ENCODE measurements around the gene RUFY2. TPM values are rescaled to one million over a fixed set of nuclear protein-coding genes. Genes with fewer than 3 reads are reported as not detected.

The RUFY2 gene
- total and polyA plus RNA-seq, 10 donors, result 4.5 to 33.1 (median 22.1) TPM

- Histone ChIP-seq H3K4me1 (peaks cover 0 to 31% (median 8%) of the 10 kb centered on the region in 6 donors), H3K9me3 (no peaks in the 10 kb centered on the region), H3K36me3 (peaks cover 0 to 96% (median 77%) of the 10 kb centered on the region in 6 donors), H3K4me3 (no peak overlapping the region), H3K27ac (no peak overlapping the region), H3K27me3 (replicated peaks in 1 of 7) (no peaks in the 10 kb centered on the region)
- TF ChIP-seq POLR2AphosphoS5 (IDR thresholded peaks at IDR 0.05), result no peak
- TF ChIP-seq POLR2A (IDR thresholded peaks at IDR 0.05), result no peak
- no peak for TF ChIP-seq CTCF (IDR thresholded peaks at IDR 0.05 in 8 of 11, conservative IDR thresholded peaks at IDR 0.05 in 3 of 11)
- DNase-seq, result no peak
- intact Hi-C loops (cut with DNase I; ENCODE audit: low total_unique reads), result no loop called here
- WGBS, 5 donors, result 90 to 95% (median 93%) methylated on average over 3 of the region's 3 CpGs
These were observed 64.1 kb downstream of the RUFY2 start for GRCh38 chr10:68342909-68343516.

GRCh38 chr10:68340358-68341080, 66.6 kb downstream of the RUFY2 start:
- H3K36me3 ChIP-seq, result peaks cover 0 to 87% (median 71%) of the 10 kb centered on the region in 6 donors
- H3K27ac ChIP-seq, result no peak overlapping the region
- WGBS, 5 donors, result 94 to 96% (median 94%) methylated on average over 8 of the region's 8 CpGs
- no peaks in the 10 kb centered on the region for H3K9me3 ChIP-seq
- peaks cover 10 to 56% (median 33%) of the 10 kb centered on the region in 6 donors for H3K4me1 ChIP-seq
- no peak for DNase-seq
- H3K27me3 ChIP-seq (replicated peaks in 1 of 7), result no peaks in the 10 kb centered on the region
- intact Hi-C loops (cut with DNase I; ENCODE audit: low total_unique reads), result no loop called here
- TF ChIP-seq POLR2AphosphoS5 (IDR thresholded peaks at IDR 0.05), result no peak
- no peak for TF ChIP-seq CTCF (IDR thresholded peaks at IDR 0.05 in 8 of 11, conservative IDR thresholded peaks at IDR 0.05 in 3 of 11)
- TF ChIP-seq POLR2A (IDR thresholded peaks at IDR 0.05), result no peak
- no peak overlapping the region for H3K4me3 ChIP-seq

GRCh38 chr10:68336754-68337351, 70.2 kb downstream of the RUFY2 start:
- Histone ChIP-seq H3K27ac (peak overlapping the region in 3 of 8 donors; percentile 0 to 99 (median 99)), H3K4me1 (peaks cover 26 to 80% (median 54%) of the 10 kb centered on the region in 6 donors), H3K36me3 (peaks cover 0 to 50% (median 39%) of the 10 kb centered on the region in 6 donors), H3K27me3 (replicated peaks in 1 of 7) (no peaks in the 10 kb centered on the region), H3K9me3 (no peaks in the 10 kb centered on the region), H3K4me3 (peak overlapping the region in 3 of 8 donors; percentile 1 to 92 (median 3))
- 50 to 63% (median 58%) methylated on average over 7 of the region's 7 CpGs for WGBS, 5 donors
- TF ChIP-seq CTCF (IDR thresholded peaks at IDR 0.05 in 8 of 11, conservative IDR thresholded peaks at IDR 0.05 in 3 of 11), result no peak
- TF ChIP-seq POLR2AphosphoS5 (IDR thresholded peaks at IDR 0.05), result no peak
- no peak for TF ChIP-seq POLR2A (IDR thresholded peaks at IDR 0.05)
- intact Hi-C loops (cut with DNase I; ENCODE audit: low total_unique reads), result no loop called here
- no peak for DNase-seq

All from spleen (tissue), 11 donors.